ENCODE data around the gene KIAA1671. TPM values are rescaled to one million over a fixed set of nuclear protein-coding genes. Genes with fewer than 3 reads are reported as not detected.
A peak's percentile ranks its signal among the peaks of the same experiment; 100 is the strongest.

The KIAA1671 gene
- total and polyA plus RNA-seq, 9 of the 15 experiments (the other 6 are each of a cell fraction or from before 2014, with no cell fraction given) = under 0.01 to 0.11 (median 0.02) TPM; not detected in 5

DNA sequence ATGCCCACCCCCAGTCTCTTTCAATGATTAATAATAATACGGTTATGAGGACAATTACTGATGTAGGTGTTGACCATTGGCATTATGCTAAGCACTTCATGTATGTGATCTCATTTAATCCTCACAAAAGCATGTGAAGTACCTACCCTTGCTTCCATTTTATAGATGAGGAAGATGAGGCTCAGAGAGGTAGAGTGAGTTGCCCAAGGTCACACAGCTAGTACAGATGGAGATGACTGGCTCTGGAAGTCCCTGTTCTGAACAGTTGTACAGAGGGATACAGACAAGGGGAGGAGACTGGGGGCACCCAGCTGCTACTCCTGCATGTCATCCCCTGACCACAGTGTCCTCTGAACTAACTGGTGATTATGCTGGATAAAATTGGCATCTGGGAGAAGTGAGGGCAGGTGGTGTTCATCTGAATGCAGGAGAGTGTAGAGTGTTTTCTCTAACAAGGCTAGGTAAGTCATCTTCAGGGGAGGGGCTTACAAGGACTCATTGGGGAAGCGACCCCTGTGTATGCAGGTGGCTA, 43.2 kb downstream of the KIAA1671 start:
- intact Hi-C loops (cut with micrococcal nuclease) = no loop called here
- DNase-seq (ENCODE audit: extremely low read depth in 1 of 4, low spot score in 3 of 4) = no peak
- no peak for ATAC-seq
- no peak overlapping the region for H3K9ac ChIP-seq (ENCODE audit: insufficient read depth in 1 of 2, low read depth in 2 of 2, low read length in 2 of 2)
- ChIA-PET CTCF (ENCODE audit: low intra/inter-chr PET ratio) (no interaction called here), POLR2A (no interaction called here)
- peaks cover 5 to 19% of the 10 kb centered on the region in 2 experiments; a peak in 2 of 5 replicates for H3K27me3 ChIP-seq (ENCODE audit: control insufficient read depth in 2 of 2, insufficient read depth in 2 of 2, low read length in 2 of 2)
- no peak for FAIRE-seq
- no peak overlapping the region for H2AFZ ChIP-seq (ENCODE audit: low read depth, low read length)
- H3K36me3 ChIP-seq (ENCODE audit: control insufficient read depth, insufficient read depth, low read length) = no peaks in the 10 kb centered on the region
- no peak overlapping the region for H3K4me3 ChIP-seq
- in situ Hi-C loops (cut with MboI) = no loop called here
- H3K9me1 ChIP-seq (ENCODE audit: control insufficient read depth, insufficient read depth, low read length) = no peaks in the 10 kb centered on the region
- no peak overlapping the region for H3K4me2 ChIP-seq (ENCODE audit: insufficient read depth, low read length)
- no peaks in the 10 kb centered on the region for H3K9me3 ChIP-seq (replicated peaks; ENCODE audit: control insufficient read depth, insufficient read depth, low read depth, low read length)
- H3K4me1 ChIP-seq (replicated peaks in 1 of 2; ENCODE audit: control insufficient read depth in 2 of 2, insufficient read depth in 2 of 2, low read length in 2 of 2) = 0 out of 5 replicates have a peak, but pooled peaks cover 0 to 2% of the 10 kb centered on the region in 2 experiments
- no peaks in the 10 kb centered on the region for H4K20me1 ChIP-seq (replicated peaks; ENCODE audit: control insufficient read depth, insufficient read depth, low read length)
- BruUV-seq (replicated peaks) = no TSS peak
- TF ChIP-seq ZSCAN29 (IDR thresholded peaks at IDR 0.05) = no peak
- no peak for TF ChIP-seq SMARCE1 (IDR thresholded peaks at IDR 0.05)
- TF ChIP-seq SRSF1 (IDR thresholded peaks at IDR 0.05; ENCODE audit: low read depth, low read length) = no peak
- TF ChIP-seq RBM25 (IDR thresholded peaks at IDR 0.05; ENCODE audit: low read depth, low read length, severe bottlenecking) = peak; percentile 57
- H3K79me2 ChIP-seq (ENCODE audit: control insufficient read depth, insufficient read depth, low read length) = no peaks in the 10 kb centered on the region
- 0% methylated on average over 2 of the region's 2 CpGs for WGBS (ENCODE audit: insufficient coverage, low coverage, missing lambda C conversion rate)
- H3K27ac ChIP-seq (ENCODE audit: extremely low read depth, low read depth, low read length) = no peak overlapping the region

DNA sequence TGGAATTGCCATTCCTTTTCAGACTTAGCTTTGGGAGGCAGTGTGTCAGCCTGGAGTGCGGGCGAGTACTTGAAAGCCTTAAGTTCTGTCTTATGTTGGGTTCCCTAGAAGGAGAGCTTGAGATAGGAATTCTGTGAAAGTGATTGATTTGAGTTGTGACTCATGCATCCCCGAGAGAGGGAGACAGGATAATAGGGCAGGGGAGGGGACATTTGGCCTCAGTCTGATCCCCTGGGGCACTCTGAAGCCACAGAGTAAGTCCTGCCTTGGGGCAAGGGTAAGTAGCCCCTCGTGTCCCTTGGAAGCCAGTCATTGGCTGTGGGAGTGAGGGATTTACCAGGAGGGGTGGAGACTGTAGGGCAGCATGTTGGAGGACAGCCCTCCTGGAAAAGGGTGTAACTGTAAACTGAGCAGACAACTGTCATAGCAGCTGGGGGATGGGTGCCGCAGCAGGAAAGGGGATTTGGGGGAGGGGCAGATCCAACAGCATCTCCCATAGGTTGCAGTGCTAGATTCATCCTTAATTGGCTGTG, 44.0 kb downstream of the KIAA1671 start:
- Histone ChIP-seq H3K4me3 (no peak overlapping the region), H3K79me2 (ENCODE audit: control insufficient read depth, insufficient read depth, low read length) (no peaks in the 10 kb centered on the region), H3K27me3 (ENCODE audit: control insufficient read depth in 2 of 2, insufficient read depth in 2 of 2, low read length in 2 of 2) (peaks cover 5 to 19% of the 10 kb centered on the region in 2 experiments; a peak in 2 of 5 replicates), H3K36me3 (ENCODE audit: control insufficient read depth, insufficient read depth, low read length) (no peaks in the 10 kb centered on the region), H3K4me1 (replicated peaks in 1 of 2; ENCODE audit: control insufficient read depth in 2 of 2, insufficient read depth in 2 of 2, low read length in 2 of 2) (0 out of 5 replicates have a peak, but pooled peaks cover 0 to 2% of the 10 kb centered on the region in 2 experiments), H3K9me3 (replicated peaks; ENCODE audit: control insufficient read depth, insufficient read depth, low read depth, low read length) (no peaks in the 10 kb centered on the region), H3K27ac (ENCODE audit: extremely low read depth, low read depth, low read length) (no peak overlapping the region), H3K4me2 (ENCODE audit: insufficient read depth, low read length) (no peak overlapping the region), H3K9ac (ENCODE audit: insufficient read depth in 1 of 2, low read depth in 2 of 2, low read length in 2 of 2) (no peak overlapping the region), H2AFZ (ENCODE audit: low read depth, low read length) (no peak overlapping the region), H4K20me1 (replicated peaks; ENCODE audit: control insufficient read depth, insufficient read depth, low read length) (no peaks in the 10 kb centered on the region), H3K9me1 (ENCODE audit: control insufficient read depth, insufficient read depth, low read length) (no peaks in the 10 kb centered on the region)
- BruUV-seq (replicated peaks) = no TSS peak
- CTCF ChIA-PET (ENCODE audit: low intra/inter-chr PET ratio) = no interaction called here
- 0% methylated on average over 2 of the region's 5 CpGs for WGBS (ENCODE audit: insufficient coverage, low coverage, missing lambda C conversion rate)
- ATAC-seq (no peak), DNase-seq (ENCODE audit: extremely low read depth in 1 of 4, low spot score in 3 of 4) (no peak), FAIRE-seq (no peak)
- in situ Hi-C loops (cut with MboI) = no loop called here
- POLR2A ChIA-PET = no interaction called here
- TF ChIP-seq, protein P1, sequence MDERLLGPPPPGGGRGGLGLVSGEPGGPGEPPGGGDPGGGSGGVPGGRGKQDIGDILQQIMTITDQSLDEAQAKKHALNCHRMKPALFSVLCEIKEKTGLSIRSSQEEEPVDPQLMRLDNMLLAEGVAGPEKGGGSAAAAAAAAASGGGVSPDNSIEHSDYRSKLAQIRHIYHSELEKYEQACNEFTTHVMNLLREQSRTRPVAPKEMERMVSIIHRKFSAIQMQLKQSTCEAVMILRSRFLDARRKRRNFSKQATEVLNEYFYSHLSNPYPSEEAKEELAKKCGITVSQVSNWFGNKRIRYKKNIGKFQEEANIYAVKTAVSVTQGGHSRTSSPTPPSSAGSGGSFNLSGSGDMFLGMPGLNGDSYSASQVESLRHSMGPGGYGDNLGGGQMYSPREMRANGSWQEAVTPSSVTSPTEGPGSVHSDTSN (CRISPR knock-in tag; IDR thresholded peaks at IDR 0.05; ENCODE audit: low read depth) = no peak
- TF ChIP-seq, protein P1 (tag; conservative IDR thresholded peaks at IDR 0.05; ENCODE audit: low read depth) = peak; percentile 23; the same call in 1 of the 2 replicates
- TF ChIP-seq FIP1L1 (IDR thresholded peaks at IDR 0.05; ENCODE audit: low read depth, low read length, poor library complexity, severe bottlenecking) = no peak
- intact Hi-C loops (cut with micrococcal nuclease) = no loop called here
